ENCODE data around the gene MNT. TPM values are rescaled to one million over a fixed set of nuclear protein-coding genes. Genes with fewer than 3 reads are reported as not detected.

Gene MNT
- total and polyA plus RNA-seq, 11 donors, result 4.1 to 20.4 (median 9.8) TPM

DNA sequence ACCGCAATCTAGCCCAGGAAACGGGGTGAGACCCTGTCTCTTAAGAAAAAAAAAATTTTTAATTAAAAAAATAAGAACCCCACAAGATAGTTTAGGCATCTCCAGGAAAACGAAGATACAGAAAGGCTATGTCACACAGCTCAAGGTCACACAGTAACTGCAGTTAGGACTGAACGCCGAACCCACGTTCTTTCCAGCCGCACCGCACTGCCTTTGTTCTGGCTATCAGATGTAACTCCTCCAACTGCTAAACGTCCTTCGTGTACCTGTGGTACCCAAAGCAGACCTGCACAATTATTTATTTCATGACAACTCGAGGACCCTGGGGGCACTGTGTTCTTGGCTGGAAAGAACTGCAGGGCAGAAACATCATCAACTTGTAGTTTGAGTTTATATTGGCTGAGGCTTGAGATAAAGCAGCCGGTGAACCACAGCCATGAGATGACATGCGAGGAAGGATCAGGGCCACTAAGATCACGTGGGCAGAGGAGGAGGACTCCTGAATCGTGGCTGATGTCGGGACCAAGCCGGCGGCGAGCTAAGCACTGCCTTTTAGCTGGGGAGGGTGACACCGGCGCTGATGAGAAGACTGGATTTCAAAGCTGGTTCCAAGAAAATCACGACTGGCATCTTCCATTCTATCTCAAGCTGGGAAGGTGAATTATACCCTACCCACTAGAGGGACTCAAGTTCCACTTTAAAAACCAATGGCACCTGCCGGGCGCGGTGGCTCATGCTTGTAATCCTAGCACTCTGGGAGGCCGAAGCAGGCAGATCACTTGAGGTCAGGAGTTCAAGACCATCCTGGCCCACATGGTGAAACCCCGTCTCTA lies 20.7 kb upstream of the MNT start:
- H3K27me3 ChIP-seq, result no peaks in the 10 kb centered on the region
- 71 to 81% (median 73%) methylated on average over 27 of the region's 27 CpGs for WGBS, 4 donors
- ATAC-seq (peak in 2 of 4 donors; percentile 10 to 39), DNase-seq (no peak)
- H3K27ac ChIP-seq, result peak overlapping the region in 1 of 12 donors; percentile 34
- TF ChIP-seq CTCF (IDR thresholded peaks at IDR 0.05) (peak in 2 of 12 donors; percentile 14 to 19), POLR2A (IDR thresholded peaks at IDR 0.05) (no peak)
- peaks cover 0 to 18% (median 3%) of the 10 kb centered on the region in 12 donors for H3K4me1 ChIP-seq
- intact Hi-C loops (cut with DNase I), result loop anchor here in 1 of 10 donors (10.0 kb wide), 1 partner anchor 263 kb away; no protein-coding TSS in a partner anchor
- H3K9me3 ChIP-seq, result no peaks in the 10 kb centered on the region
- H3K4me3 ChIP-seq, result no peak overlapping the region
- H3K36me3 ChIP-seq, result peaks cover 0 to 41% (median 30%) of the 10 kb centered on the region in 9 donors

DNA sequence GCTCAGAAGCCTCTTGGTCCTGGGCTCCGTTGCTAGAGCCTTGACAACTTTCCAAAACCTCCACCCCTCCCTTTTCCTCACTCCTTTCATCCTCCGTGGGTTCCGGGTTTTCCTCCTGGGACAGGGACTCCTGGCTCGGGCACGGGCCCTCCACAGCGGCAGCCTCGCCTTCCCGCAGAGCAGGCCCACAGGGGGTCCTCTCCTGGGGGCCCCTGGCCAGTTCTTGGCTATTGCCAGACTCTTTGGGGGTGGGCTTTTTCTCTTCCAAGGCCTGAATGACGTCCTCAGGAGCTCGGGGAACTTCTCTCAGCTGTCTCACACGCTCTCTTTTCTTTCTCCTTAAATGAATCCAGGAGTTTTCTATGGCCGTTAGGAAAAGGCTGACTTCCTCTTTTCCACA lies 19.3 kb upstream of the MNT start:
- TF ChIP-seq POLR2A (IDR thresholded peaks at IDR 0.05) (no peak), CTCF (IDR thresholded peaks at IDR 0.05) (no peak)
- H3K9me3 ChIP-seq, result no peaks in the 10 kb centered on the region
- peaks cover 0 to 28% (median 8%) of the 10 kb centered on the region in 12 donors for H3K4me1 ChIP-seq
- DNase-seq (no peak), ATAC-seq (no peak)
- WGBS, 4 donors, result 55 to 72% (median 63%) methylated on average over 12 of the region's 12 CpGs
- H3K36me3 ChIP-seq, result peaks cover 0 to 39% (median 25%) of the 10 kb centered on the region in 9 donors
- H3K4me3 ChIP-seq, result no peak overlapping the region
- H3K27me3 ChIP-seq, result no peaks in the 10 kb centered on the region
- H3K27ac ChIP-seq, result peak overlapping the region in 2 of 12 donors; percentile 61 to 67
- intact Hi-C loops (cut with DNase I), result loop anchor here in 1 of 10 donors (10.0 kb wide), 1 partner anchor 265 kb away; no protein-coding TSS in a partner anchor

DNA sequence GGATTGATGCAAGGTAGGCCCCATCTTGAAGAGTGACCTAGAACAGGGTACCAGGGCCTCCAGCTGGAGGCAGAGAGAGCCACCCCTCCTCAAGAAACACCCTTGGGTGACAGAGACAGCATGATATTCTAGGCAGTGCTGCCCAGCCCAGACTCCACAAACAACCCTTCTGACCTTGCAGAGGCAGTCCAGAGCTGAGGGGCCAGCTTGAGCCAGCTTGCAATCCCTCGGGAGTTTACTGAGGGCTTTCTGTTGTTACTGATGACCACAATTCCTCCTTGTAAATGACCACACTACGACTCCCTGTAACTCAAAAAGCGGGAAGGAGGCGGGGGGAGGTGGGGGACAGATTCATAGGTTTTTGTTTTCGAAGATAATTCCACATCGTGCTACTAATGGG lies 18.6 kb upstream of the MNT start:
- no peaks in the 10 kb centered on the region for H3K9me3 ChIP-seq
- 81 to 89% (median 82%) methylated on average over 6 of the region's 6 CpGs for WGBS, 4 donors
- H3K27ac ChIP-seq, result peak overlapping the region in 8 of 12 donors; percentile 56 to 76 (median 67)
- intact Hi-C loops (cut with DNase I), result no loop called here
- TF ChIP-seq CTCF (IDR thresholded peaks at IDR 0.05), result no peak
- no peak for TF ChIP-seq POLR2A (IDR thresholded peaks at IDR 0.05)
- no peak for DNase-seq
- peak overlapping the region in 1 of 12 donors; percentile 14 for H3K4me3 ChIP-seq
- peaks cover 0 to 28% (median 8%) of the 10 kb centered on the region in 12 donors for H3K4me1 ChIP-seq
- H3K27me3 ChIP-seq, result no peaks in the 10 kb centered on the region
- ATAC-seq, result peak; percentile 10 to 46 (median 29)
- H3K36me3 ChIP-seq, result peaks cover 0 to 41% (median 30%) of the 10 kb centered on the region in 9 donors

DNA sequence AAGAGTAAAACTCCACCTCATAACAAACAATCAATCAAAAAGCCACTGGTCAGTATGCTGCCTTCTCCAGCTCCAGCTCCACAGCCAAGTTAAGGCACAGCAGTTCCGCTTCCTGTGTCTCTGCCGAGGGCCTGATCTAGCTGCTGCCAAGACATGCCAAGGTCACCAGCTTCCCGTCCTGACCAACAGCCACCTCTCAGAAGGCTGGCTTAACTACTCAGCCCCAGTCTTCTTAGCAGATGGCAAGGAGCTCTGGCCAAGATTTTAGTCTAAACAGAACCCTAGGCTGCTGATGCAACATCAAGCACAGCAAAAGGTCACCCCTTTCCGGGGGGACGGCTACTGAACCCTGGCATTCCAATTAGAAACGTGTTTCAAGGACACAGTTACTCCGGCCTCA lies 17.7 kb upstream of the MNT start:
- H3K27ac ChIP-seq, result peak overlapping the region in 11 of 12 donors; percentile 3 to 76 (median 61)
- intact Hi-C loops (cut with DNase I), result no loop called here
- peak overlapping the region in 3 of 12 donors; percentile 14 to 29 (median 26) for H3K4me3 ChIP-seq
- H3K27me3 ChIP-seq, result no peaks in the 10 kb centered on the region
- 50 to 66% (median 53%) methylated on average over 6 to 7 of the region's 7 CpGs for WGBS, 4 donors
- H3K36me3 ChIP-seq, result peaks cover 0 to 48% (median 30%) of the 10 kb centered on the region in 9 donors
- TF ChIP-seq POLR2A (IDR thresholded peaks at IDR 0.05) (no peak), CTCF (IDR thresholded peaks at IDR 0.05) (no peak)
- H3K4me1 ChIP-seq, result peaks cover 0 to 28% (median 8%) of the 10 kb centered on the region in 12 donors
- ATAC-seq, result peak in 3 of 4 donors; percentile 32 to 54 (median 33)
- no peak for DNase-seq
- H3K9me3 ChIP-seq, result no peaks in the 10 kb centered on the region
